DMS53 (cell line): ENCODE measurements around the gene RELL2.
"Not testable (repeated sequence)": the region's sequence is repeated elsewhere in the genome, so short reads cannot be mapped to it uniquely, and the experiment has no call there.

Experiments
- DNase-seq: peaks from one replicate; lab custom pipeline; 2025; lab: John Stamatoyannopoulos, UW

RELL2 gene, protein sequence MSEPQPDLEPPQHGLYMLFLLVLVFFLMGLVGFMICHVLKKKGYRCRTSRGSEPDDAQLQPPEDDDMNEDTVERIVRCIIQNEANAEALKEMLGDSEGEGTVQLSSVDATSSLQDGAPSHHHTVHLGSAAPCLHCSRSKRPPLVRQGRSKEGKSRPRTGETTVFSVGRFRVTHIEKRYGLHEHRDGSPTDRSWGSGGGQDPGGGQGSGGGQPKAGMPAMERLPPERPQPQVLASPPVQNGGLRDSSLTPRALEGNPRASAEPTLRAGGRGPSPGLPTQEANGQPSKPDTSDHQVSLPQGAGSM

DNA sequence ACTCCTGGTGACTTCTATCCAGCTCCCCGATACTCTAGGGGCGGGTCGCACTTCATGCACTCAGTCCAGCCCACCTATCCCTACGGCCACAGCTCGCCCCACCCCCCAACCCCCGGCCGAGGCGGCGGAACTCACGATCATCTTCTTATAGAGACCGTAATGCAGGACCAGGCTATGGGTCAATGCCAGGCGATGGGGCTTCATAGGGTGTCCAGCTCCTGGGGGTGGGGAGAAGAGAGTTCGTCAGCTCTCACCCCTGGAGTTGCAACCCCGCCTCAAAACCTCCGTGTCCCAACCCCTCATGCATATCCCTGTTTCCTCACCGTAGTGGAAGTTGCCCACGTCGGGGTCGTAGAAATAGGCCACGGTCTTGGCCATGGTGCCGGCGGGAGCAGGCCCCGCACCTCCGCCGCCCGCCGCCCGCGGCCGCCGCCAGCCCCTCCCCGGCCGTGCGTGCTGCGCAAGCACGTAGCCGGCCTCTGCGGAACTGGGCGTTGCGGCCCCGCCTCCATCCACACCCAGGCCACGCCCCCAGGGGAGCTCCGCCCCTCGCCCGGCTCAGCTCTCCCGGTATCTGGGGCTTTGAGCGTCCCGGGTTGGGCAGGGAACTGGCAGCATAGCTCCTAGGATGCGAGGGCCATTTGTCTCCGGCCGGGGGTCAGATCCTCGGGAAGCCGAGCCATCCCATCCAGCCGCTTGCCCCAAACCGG is at the start of gene RELL2, which contains the start of gene HDAC3:
TSS of gene RELL2 (plus strand) at position 585 of the 710 bp plus-strand sequence. CDS start 1,229 bp downstream, outside the sequence.
TSS of gene HDAC3 (minus strand) at position 437 of the 710 bp plus-strand sequence. CDS start at position 378, 59 bp downstream.
- DNase-seq, result peak; percentile 96

- DNase-seq, result no peak
Measured at GRCh38 chr5:141590127-141590526, 46.7 kb upstream of the RELL2 start.

- no peak for DNase-seq
Measured at GRCh38 chr5:141596867-141597266, 39.9 kb upstream of the RELL2 start.

DNA sequence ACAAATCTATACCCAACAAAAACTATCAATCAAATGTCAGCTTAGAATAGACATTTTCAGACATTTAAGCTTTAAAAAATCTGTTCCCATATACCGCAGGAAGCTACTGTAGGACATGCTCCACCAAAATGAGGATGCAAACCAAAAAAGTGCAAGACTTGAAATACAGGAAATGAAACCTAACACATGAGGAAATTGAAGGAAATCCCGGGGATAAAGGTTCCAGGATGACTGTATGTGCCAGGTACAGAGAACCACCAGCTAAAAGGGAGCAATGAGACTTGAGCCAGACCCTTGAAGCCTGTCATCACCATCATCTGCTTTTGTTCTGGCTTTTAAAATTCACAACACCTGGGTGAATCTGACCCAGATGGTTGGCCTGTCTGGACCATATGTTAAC is 39.4 kb upstream of the RELL2 start:
- DNase-seq, result peak; percentile 35

DNA sequence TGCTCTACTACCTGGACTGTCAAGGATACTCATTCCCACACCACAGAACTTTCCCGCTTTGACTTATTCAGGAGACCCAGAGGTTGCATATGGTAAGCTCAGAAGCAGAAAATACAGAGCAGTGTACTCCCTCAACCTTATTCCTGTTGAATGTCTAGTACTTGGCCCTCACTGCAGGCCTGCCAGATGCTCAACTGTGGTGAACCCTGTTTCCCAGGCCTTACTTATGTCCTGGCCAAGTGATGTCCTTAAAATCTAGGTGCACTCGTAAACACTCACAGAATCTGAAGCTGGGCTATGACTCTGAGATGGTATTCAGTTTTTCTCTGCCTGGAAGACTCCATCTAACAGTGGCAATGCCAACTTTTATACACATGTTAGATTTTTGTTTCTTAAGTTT is 39.0 kb upstream of the RELL2 start:
- no peak for DNase-seq

- no peak for DNase-seq
Measured at GRCh38 chr5:141598391-141599345, 38.1 kb upstream of the RELL2 start.

GRCh38 chr5:141602606-141603005 is 34.2 kb upstream of the RELL2 start:
- DNase-seq, result no peak

GRCh38 chr5:141603923-141604717 is 32.7 kb upstream of the RELL2 start:
- peak; percentile 58 for DNase-seq

DNA sequence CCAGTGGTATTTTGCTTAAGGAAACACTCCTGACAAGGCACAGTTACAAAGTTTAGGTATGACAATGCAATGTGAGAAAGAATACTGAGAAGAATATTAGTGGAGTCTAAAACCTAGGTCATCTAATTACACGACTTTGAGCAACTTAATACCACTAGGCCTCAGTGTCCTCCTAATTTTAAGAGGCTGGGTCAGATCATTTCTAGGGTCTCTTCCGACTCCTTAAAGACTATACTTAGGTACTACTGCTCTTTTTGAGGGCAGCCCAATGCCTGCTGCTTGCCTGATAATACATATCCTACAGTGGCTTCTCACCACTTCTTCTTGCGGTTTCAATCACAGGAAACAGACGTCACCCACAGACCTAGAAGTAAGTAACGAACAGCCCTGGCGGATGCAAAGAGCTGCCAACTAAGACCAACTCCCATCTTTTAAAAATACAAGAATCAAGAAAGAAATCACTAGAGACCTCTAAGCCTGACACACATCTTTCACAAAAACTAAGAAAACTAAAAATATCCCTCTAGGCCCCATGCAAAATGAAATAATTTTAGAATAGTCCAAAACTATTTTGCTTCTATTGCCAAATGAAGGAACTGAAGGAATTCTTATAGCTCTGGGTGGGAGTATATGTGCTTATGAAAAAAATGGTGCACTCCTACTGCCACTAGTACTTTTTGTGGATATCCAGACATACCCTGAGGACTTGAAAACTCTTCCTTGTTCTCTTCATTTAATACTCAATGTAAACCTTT is 31.1 kb upstream of the RELL2 start:
- no peak for DNase-seq

- no peak for DNase-seq
Measured at GRCh38 chr5:141608046-141608445, 28.8 kb upstream of the RELL2 start.

- DNase-seq, result peak; percentile 16
Measured at GRCh38 chr5:141608557-141608956, 28.2 kb upstream of the RELL2 start.

DNA sequence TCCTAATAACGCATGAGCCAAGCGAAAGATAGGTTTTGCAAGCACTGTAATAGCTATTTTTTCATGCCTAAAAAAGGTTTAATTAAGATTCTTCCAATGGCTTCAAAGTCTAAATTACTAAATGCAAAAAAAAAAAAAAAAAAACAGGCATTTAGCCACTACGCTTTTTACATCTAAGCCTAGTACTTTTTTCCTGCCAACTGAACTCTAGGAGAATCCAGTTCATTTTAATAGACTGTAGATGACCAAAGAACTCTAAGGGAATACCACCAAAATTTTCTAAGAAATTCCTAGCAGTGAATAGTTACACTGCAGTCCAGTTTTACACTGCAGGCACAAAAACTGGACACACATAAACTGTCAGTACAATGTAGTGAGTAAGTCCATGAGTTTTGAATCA is 27.8 kb upstream of the RELL2 start:
- DNase-seq, result no peak

GRCh38 chr5:141609921-141610320 is 26.9 kb upstream of the RELL2 start:
- not testable (repeated sequence) for DNase-seq

- no peak for DNase-seq
Measured at GRCh38 chr5:141611289-141611688, 25.5 kb upstream of the RELL2 start.

GRCh38 chr5:141613344-141613743 is 23.5 kb upstream of the RELL2 start:
- DNase-seq, result no peak

- DNase-seq, result no peak
Measured at GRCh38 chr5:141615991-141616720, 20.6 kb upstream of the RELL2 start.

DNA sequence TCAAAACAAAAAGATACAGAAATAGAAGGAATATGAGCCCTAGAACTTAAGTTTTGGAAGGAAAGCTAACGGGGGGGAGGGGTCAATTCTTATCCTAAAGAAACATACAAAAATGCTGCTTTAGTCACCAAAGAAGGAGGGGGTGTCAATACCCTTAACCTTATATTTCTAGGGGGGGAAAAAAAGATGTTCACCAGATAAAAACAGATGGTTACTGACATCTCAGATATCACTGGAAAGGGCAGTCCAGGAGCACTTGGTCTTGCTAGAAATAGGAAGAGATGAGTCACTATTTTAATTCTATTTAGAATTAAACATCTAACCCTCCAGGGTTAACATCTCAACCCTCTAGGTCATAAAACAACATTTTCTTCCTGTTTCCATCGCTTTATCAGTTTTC is 19.7 kb upstream of the RELL2 start:
- no peak for DNase-seq

DNA sequence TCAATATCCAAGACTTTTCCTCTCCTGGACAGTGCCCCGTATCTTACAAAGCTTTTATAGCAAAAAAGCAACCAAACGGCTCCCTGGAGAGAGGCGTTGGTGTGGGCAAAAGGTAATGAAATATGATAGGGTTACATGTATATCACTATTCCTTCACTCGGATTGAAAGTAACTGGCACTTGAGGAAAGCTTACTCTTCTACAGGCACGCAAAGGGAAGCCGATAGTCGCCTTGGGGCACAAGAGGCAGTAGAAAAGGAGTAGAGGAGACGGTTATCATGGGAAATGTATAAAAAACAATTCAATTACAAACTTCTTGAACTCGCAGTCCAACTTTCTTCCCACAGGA is 19.1 kb upstream of the RELL2 start:
- DNase-seq, result peak; percentile 45

- peak; percentile 85 for DNase-seq
Measured at GRCh38 chr5:141618030-141618803, 18.6 kb upstream of the RELL2 start.
